Measurements from ENCODE around the gene BRME1. TPM values are rescaled to one million over a fixed set of nuclear protein-coding genes. Genes with fewer than 3 reads are reported as not detected.

The BRME1 gene
- total and polyA plus RNA-seq, 2 of the 13 experiments (the other 11 are each of a cell fraction or from before 2014, with no cell fraction given): 0.74 to 1.5 TPM

DNA sequence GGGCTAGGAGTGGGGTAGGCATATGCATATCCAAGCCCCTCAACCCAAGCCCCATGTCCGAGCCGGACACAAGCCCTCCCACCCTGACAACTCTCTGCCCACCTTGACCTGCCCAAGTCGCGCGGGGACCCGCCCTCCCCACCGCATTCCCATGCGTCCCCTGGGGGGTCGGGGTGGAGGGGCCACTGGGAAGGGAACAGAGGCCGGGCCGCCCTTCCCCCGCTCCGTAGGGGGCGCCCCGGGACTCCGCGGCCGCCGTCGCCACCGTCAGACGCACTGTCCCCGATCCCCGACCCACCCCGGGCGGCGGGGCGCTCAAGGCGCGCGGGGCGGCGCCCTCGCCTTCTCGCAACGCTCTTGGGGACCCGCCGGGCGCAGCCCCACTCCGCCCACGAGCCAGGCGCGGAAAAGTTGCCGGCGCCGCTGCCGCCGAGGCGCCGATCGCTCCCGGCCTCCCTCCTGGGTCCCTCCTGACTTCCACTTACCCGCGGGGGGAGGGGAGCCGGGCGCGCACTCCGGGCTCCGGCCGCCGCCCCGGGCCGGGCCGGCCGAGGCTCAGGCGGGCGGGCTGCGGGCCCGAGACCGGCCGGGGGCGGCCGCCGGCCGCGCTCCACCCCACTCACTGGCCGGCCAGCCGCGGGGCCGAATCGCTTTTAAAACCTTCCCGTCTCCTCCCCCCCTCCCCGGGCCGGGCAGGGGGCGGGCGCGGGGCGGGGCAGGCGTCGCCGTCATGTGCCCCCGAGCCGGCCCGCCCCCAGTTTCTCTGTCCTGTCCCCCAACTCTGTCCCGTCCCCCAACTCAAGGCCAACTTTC lies 63.4 kb downstream of the BRME1 start (continued):
- TF ChIP-seq, protein P1, sequence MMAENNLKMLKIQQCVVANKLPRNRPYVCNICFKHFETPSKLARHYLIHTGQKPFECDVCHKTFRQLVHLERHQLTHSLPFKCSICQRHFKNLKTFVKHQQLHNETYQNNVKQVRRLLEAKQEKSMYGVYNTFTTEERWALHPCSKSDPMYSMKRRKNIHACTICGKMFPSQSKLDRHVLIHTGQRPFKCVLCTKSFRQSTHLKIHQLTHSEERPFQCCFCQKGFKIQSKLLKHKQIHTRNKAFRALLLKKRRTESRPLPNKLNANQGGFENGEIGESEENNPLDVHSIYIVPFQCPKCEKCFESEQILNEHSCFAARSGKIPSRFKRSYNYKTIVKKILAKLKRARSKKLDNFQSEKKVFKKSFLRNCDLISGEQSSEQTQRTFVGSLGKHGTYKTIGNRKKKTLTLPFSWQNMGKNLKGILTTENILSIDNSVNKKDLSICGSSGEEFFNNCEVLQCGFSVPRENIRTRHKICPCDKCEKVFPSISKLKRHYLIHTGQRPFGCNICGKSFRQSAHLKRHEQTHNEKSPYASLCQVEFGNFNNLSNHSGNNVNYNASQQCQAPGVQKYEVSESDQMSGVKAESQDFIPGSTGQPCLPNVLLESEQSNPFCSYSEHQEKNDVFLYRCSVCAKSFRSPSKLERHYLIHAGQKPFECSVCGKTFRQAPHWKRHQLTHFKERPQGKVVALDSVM (CRISPR knock-in tag; IDR thresholded peaks at IDR 0.05): peak; percentile 58; the same call in 1 of the 2 replicates
- TF ChIP-seq PRMT3 (CRISPR knock-in tag; IDR thresholded peaks at IDR 0.05; ENCODE audit: borderline replicate concordance, low read depth) (peak; percentile 56; the same call in 1 of the 2 replicates), ZNF878 (CRISPR knock-in tag; IDR thresholded peaks at IDR 0.05) (0 out of 2 replicates have a peak, but pooled peaks have one; percentile 40), CAMTA2 (CRISPR knock-in tag; IDR thresholded peaks at IDR 0.05; ENCODE audit: borderline replicate concordance) (no peak), SP5 (CRISPR knock-in tag; IDR thresholded peaks at IDR 0.05; ENCODE audit: borderline replicate concordance, low read depth) (peak; percentile 42; the same call in 1 of the 2 replicates), KDM2A (CRISPR knock-in tag; IDR thresholded peaks at IDR 0.05; ENCODE audit: borderline replicate concordance, low read depth) (peak; percentile 44; the same call in 1 of the 2 replicates), HIVEP1 (CRISPR knock-in tag; IDR thresholded peaks at IDR 0.05) (no peak), ERF (CRISPR knock-in tag; IDR thresholded peaks at IDR 0.05) (peak; percentile 32; the same call in 1 of the 2 replicates), MIER2 (CRISPR knock-in tag; IDR thresholded peaks at IDR 0.05) (no peak), POLR2G (IDR thresholded peaks at IDR 0.05; ENCODE audit: low read depth, low read length) (peak; percentile 78), PAWR (CRISPR knock-in tag; IDR thresholded peaks at IDR 0.05; ENCODE audit: borderline replicate concordance) (no peak), TAF15 (IDR thresholded peaks at IDR 0.05; ENCODE audit: low read depth, low read length, poor library complexity, severe bottlenecking) (peak; percentile 63), TAF1 (CRISPR knock-in tag; IDR thresholded peaks at IDR 0.05) (peak; percentile 21; the same call in 1 of the 2 replicates), SAP130 (CRISPR knock-in tag; IDR thresholded peaks at IDR 0.05; ENCODE audit: low read depth) (peak; percentile 52; the same call in 1 of the 2 replicates), RNF2 (conservative IDR thresholded peaks at IDR 0.05; ENCODE audit: low read depth) (no peak), ZBTB7A (CRISPR knock-in tag; IDR thresholded peaks at IDR 0.05) (peak; percentile 90; the same call in 1 of the 2 replicates), ZFY (CRISPR knock-in tag; IDR thresholded peaks at IDR 0.05) (peak; percentile 49; the same call in 1 of the 2 replicates), PCBP1 (IDR thresholded peaks at IDR 0.05; ENCODE audit: borderline replicate concordance, low read depth, low read length) (no peak), NKX3-1 (CRISPR knock-in tag; IDR thresholded peaks at IDR 0.05) (peak; percentile 30; the same call in 1 of the 2 replicates), SMYD3 (CRISPR knock-in tag; IDR thresholded peaks at IDR 0.05) (no peak), POLR2A (IDR thresholded peaks at IDR 0.05; ENCODE audit: insufficient read depth in 1 of 2, low read depth in 2 of 2, low read length in 2 of 2) (peak in 1 of 2 experiments; percentile 43; a peak in 2 of 4 replicates)
- TF ChIP-seq, protein P2, sequence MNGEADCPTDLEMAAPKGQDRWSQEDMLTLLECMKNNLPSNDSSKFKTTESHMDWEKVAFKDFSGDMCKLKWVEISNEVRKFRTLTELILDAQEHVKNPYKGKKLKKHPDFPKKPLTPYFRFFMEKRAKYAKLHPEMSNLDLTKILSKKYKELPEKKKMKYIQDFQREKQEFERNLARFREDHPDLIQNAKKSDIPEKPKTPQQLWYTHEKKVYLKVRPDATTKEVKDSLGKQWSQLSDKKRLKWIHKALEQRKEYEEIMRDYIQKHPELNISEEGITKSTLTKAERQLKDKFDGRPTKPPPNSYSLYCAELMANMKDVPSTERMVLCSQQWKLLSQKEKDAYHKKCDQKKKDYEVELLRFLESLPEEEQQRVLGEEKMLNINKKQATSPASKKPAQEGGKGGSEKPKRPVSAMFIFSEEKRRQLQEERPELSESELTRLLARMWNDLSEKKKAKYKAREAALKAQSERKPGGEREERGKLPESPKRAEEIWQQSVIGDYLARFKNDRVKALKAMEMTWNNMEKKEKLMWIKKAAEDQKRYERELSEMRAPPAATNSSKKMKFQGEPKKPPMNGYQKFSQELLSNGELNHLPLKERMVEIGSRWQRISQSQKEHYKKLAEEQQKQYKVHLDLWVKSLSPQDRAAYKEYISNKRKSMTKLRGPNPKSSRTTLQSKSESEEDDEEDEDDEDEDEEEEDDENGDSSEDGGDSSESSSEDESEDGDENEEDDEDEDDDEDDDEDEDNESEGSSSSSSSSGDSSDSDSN (CRISPR knock-in tag; IDR thresholded peaks at IDR 0.05): peak; percentile 50; the same call in 1 of the 2 replicates
- TF ChIP-seq, protein P3, sequence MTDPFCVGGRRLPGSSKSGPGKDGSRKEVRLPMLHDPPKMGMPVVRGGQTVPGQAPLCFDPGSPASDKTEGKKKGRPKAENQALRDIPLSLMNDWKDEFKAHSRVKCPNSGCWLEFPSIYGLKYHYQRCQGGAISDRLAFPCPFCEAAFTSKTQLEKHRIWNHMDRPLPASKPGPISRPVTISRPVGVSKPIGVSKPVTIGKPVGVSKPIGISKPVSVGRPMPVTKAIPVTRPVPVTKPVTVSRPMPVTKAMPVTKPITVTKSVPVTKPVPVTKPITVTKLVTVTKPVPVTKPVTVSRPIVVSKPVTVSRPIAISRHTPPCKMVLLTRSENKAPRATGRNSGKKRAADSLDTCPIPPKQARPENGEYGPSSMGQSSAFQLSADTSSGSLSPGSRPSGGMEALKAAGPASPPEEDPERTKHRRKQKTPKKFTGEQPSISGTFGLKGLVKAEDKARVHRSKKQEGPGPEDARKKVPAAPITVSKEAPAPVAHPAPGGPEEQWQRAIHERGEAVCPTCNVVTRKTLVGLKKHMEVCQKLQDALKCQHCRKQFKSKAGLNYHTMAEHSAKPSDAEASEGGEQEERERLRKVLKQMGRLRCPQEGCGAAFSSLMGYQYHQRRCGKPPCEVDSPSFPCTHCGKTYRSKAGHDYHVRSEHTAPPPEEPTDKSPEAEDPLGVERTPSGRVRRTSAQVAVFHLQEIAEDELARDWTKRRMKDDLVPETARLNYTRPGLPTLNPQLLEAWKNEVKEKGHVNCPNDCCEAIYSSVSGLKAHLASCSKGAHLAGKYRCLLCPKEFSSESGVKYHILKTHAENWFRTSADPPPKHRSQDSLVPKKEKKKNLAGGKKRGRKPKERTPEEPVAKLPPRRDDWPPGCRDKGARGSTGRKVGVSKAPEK (CRISPR knock-in tag; IDR thresholded peaks at IDR 0.05; ENCODE audit: borderline replicate concordance): no peak
